GM23248 (cell line): ENCODE results near the gene SSU72. TPM values are rescaled to one million over a fixed set of nuclear protein-coding genes. Genes with fewer than 3 reads are reported as not detected.

ENCODE experiments used
- DNase-seq: peaks from one replicate; pipeline ENCODE4 v3.0.0-alpha.2; 2015
- H2AFZ ChIP-seq: fragments of 200-600 bp; sonication (generic); 2 replicates; pipeline ENCODE4 v1.6.1; 2016; ENCODE audit warnings: antibody characterized with exemption
- H3F3A ChIP-seq: fragments of 200-600 bp; sonication (generic); 2 replicates; pipeline ENCODE4 v1.6.1; 2016; ENCODE audit warnings: mild to moderate bottlenecking, antibody characterized with exemption, mixed run types; ENCODE audit not compliant: insufficient read depth
- H3K27ac ChIP-seq: fragments of 200-600 bp; sonication (generic); 2 replicates; pipeline ENCODE4 v1.5.1; 2016; ENCODE audit warnings: mild to moderate bottlenecking
- H3K27me3 ChIP-seq: fragments of 200-600 bp; sonication (generic); replicated peaks from 2 replicates; pipeline ENCODE4 v1.6.1; 2016; ENCODE audit warnings: mild to moderate bottlenecking; ENCODE audit not compliant: insufficient read depth
- H3K36me3 ChIP-seq: fragments of 200-600 bp; sonication (generic); 2 replicates; pipeline ENCODE4 v1.6.1; 2016; ENCODE audit warnings: low read depth, mild to moderate bottlenecking
- H3K4me1 ChIP-seq: fragments of 200-600 bp; sonication (generic); 2 replicates; pipeline ENCODE4 v1.6.1; 2016; ENCODE audit warnings: mild to moderate bottlenecking; ENCODE audit not compliant: insufficient read depth
- H3K4me2 ChIP-seq: fragments of 200-600 bp; sonication (generic); one replicate; pipeline ENCODE4 v1.6.1; 2016; ENCODE audit warnings: mild to moderate bottlenecking; ENCODE audit not compliant: unreplicated experiment
- H3K4me3 ChIP-seq: fragments of 200-600 bp; sonication (generic); 2 replicates; pipeline ENCODE4 v1.5.1; 2016; ENCODE audit warnings: mild to moderate bottlenecking
- H3K79me2 ChIP-seq: fragments of 200-600 bp; sonication (generic); 2 replicates; pipeline ENCODE4 v1.6.1; 2016; ENCODE audit warnings: mild to moderate bottlenecking; ENCODE audit not compliant: insufficient read depth
- H3K9ac ChIP-seq: fragments of 200-600 bp; sonication (generic); 2 replicates; pipeline ENCODE4 v1.6.1; 2016; ENCODE audit warnings: mild to moderate bottlenecking
- H3K9me2 ChIP-seq: fragments of 200-600 bp; sonication (generic); 2 replicates; pipeline ENCODE4 v1.6.1; 2016; ENCODE audit warnings: mixed run types, mild to moderate bottlenecking, moderate library complexity; ENCODE audit not compliant: insufficient read depth
- H3K9me3 ChIP-seq: fragments of 200-600 bp; sonication (generic); one replicate; pipeline ENCODE4 v1.6.1; 2017; ENCODE audit warnings: low read depth
- H4K20me1 ChIP-seq: fragments of 200-600 bp; sonication (generic); 2 replicates; pipeline ENCODE4 v1.6.0; 2016; ENCODE audit not compliant: insufficient read depth
- EZH2 ChIP-seq: fragments of 200-600 bp; sonication (generic); IDR thresholded peaks from 2 replicates; pipeline ENCODE4 v1.6.1; 2018; ENCODE audit warnings: antibody characterized with exemption, mild to moderate bottlenecking; ENCODE audit not compliant: insufficient read depth, poor library complexity, severe bottlenecking
- EZH2phosphoT487 ChIP-seq: fragments of 200-600 bp; sonication (generic); IDR thresholded peaks from 2 replicates; pipeline ENCODE4 v1.6.1; 2018; ENCODE audit warnings: antibody characterized with exemption, moderate library complexity, mild to moderate bottlenecking, low read depth; ENCODE audit not compliant: insufficient read depth
- WGBS, 2 experiments: methylation state at CpG; one replicate each; pipeline ENCODE4 v1.1.6; 2015 to 2017; ENCODE audit warnings: low lambda C conversion rate in 2 of 2, low coverage in 1 of 2; ENCODE audit errors: missing lambda C conversion rate in 2 of 2; 5-methylcytosine and 5-hydroxymethylcytosine counted together
- in situ Hi-C: fragments of 300-500 bp; cut with MboI; formaldehyde crosslinking; loops from 2 replicates; pipeline ENCODE4 v1.15.0; 2020
- polyA plus RNA-seq: library from polyadenylated mRNA; unstranded; fragments of >200 nt; fragmentation: Nextera tagmentation; extraction: Ambion mirVana; gene quantifications from 2 replicates; pipeline ENCODE4 v1.2.1, GENCODE V29; 2016
- total RNA-seq: library from RNA; depleted of rRNA; stranded (reverse); fragments of >200 nt; shearing (Covaris generic); gene quantifications from 2 replicates; pipeline ENCODE4 v1.2.3, GENCODE V29; 2014

Gene SSU72
- total and polyA plus RNA-seq, 2 experiments from 2014 or later, result 69.2 to 204 TPM

GRCh38 chr1:1606232-1606631 lies 31.6 kb upstream of the SSU72 start:
- in situ Hi-C loops, result no loop called here
- no peak for TF ChIP-seq EZH2phosphoT487
- no peak for TF ChIP-seq EZH2
- Histone ChIP-seq H3K27me3 (no peaks in the 10 kb centered on the region), H4K20me1 (no peaks in the 10 kb centered on the region), H3K9me3 (no peaks in the 10 kb centered on the region), H3K9me2 (no peaks in the 10 kb centered on the region), H2AFZ (no peak overlapping the region), H3K79me2 (no peaks in the 10 kb centered on the region), H3K9ac (no peak overlapping the region), H3K4me2 (no peak overlapping the region), H3F3A (0 out of 2 replicates have a peak, but pooled peaks cover 4% of the 10 kb centered on the region), H3K36me3 (no peaks in the 10 kb centered on the region), H3K4me1 (no peaks in the 10 kb centered on the region), H3K4me3 (no peak overlapping the region), H3K27ac (no peak overlapping the region)
- DNase-seq, result no peak
- 67 to 85% methylated on average over 3 to 12 of the region's 13 CpGs for WGBS, 2 experiments

GRCh38 chr1:1605724-1606123 lies 31.1 kb upstream of the SSU72 start:
- H3K27me3 ChIP-seq, result no peaks in the 10 kb centered on the region
- DNase-seq, result no peak
- H3K27ac ChIP-seq, result no peak overlapping the region
- no peaks in the 10 kb centered on the region for H3K9me2 ChIP-seq
- no peaks in the 10 kb centered on the region for H3K79me2 ChIP-seq
- H3K4me3 ChIP-seq, result no peak overlapping the region
- H3K4me2 ChIP-seq, result no peak overlapping the region
- H3K9me3 ChIP-seq, result no peaks in the 10 kb centered on the region
- WGBS, 2 experiments, result 91% methylated on average over 17 of the region's 17 CpGs; no CpG with 5 or more reads in 1 of the 2 experiments
- no peaks in the 10 kb centered on the region for H3K4me1 ChIP-seq
- H3K36me3 ChIP-seq, result no peaks in the 10 kb centered on the region
- H4K20me1 ChIP-seq, result no peaks in the 10 kb centered on the region
- in situ Hi-C loops, result no loop called here
- TF ChIP-seq EZH2, result no peak
- TF ChIP-seq EZH2phosphoT487, result no peak
- no peak overlapping the region for H3K9ac ChIP-seq
- H3F3A ChIP-seq, result 0 out of 2 replicates have a peak, but pooled peaks cover 4% of the 10 kb centered on the region
- H2AFZ ChIP-seq, result no peak overlapping the region

GRCh38 chr1:1605034-1605591 lies 30.4 kb upstream of the SSU72 start:
- H4K20me1 ChIP-seq, result no peaks in the 10 kb centered on the region
- in situ Hi-C loops, result no loop called here
- no peaks in the 10 kb centered on the region for H3K36me3 ChIP-seq
- no peak overlapping the region for H3K27ac ChIP-seq
- no peak overlapping the region for H3K4me3 ChIP-seq
- no peak for DNase-seq
- no peaks in the 10 kb centered on the region for H3K9me3 ChIP-seq
- no peaks in the 10 kb centered on the region for H3K27me3 ChIP-seq
- H3K4me1 ChIP-seq, result no peaks in the 10 kb centered on the region
- H3K9ac ChIP-seq, result no peak overlapping the region
- no peaks in the 10 kb centered on the region for H3K79me2 ChIP-seq
- H3F3A ChIP-seq, result 0 out of 2 replicates have a peak, but pooled peaks cover 4% of the 10 kb centered on the region
- WGBS, 2 experiments, result 37 to 57% methylated on average over 9 to 14 of the region's 14 CpGs
- no peak overlapping the region for H2AFZ ChIP-seq
- no peaks in the 10 kb centered on the region for H3K9me2 ChIP-seq
- no peak for TF ChIP-seq EZH2phosphoT487
- TF ChIP-seq EZH2, result no peak
- H3K4me2 ChIP-seq, result no peak overlapping the region

DNA sequence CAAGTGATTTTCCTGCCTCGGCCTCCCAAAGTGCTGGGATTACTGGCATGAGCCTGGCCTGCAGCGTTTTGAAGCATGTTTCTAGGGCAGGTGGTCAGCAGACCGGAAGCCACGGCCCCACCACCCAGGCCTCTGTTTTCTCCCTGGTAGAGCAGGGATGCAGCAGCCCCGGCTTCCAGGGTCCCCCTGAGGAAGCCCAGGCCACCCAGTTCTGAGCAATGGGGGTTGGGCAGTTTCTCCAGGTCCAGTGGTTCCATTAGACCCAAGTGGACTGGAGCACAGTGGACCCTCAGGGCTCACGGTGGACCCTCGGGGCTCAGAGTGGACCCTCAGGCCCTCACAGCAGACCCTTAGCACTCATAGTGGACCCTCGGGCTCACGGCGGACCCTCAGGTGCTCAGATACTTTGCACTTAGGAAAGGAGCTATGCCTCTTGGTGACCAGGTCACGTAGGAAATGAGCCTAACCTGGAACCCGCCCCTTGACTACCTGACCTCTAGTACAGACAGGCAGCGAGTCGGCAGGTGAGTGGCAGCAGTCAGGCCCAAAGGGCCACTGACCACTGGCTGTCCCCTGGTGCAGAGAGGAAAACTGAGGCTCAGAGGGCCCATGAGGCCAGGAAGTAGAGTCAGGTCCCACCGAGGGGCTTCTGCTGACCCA lies 29.8 kb upstream of the SSU72 start:
- H3K9me3 ChIP-seq, result no peaks in the 10 kb centered on the region
- no peaks in the 10 kb centered on the region for H3K4me1 ChIP-seq
- H3K36me3 ChIP-seq, result no peaks in the 10 kb centered on the region
- H3K27me3 ChIP-seq, result no peaks in the 10 kb centered on the region
- no peak overlapping the region for H2AFZ ChIP-seq
- no peaks in the 10 kb centered on the region for H4K20me1 ChIP-seq
- no peak overlapping the region for H3K4me2 ChIP-seq
- no peak overlapping the region for H3K27ac ChIP-seq
- in situ Hi-C loops, result no loop called here
- no peak for DNase-seq
- no peaks in the 10 kb centered on the region for H3K9me2 ChIP-seq
- H3K79me2 ChIP-seq, result no peaks in the 10 kb centered on the region
- H3K4me3 ChIP-seq, result no peak overlapping the region
- no peak overlapping the region for H3K9ac ChIP-seq
- WGBS, 2 experiments, result 64 to 66% methylated on average over 15 of the region's 15 CpGs
- H3F3A ChIP-seq, result 0 out of 2 replicates have a peak, but pooled peaks cover 4% of the 10 kb centered on the region
- TF ChIP-seq EZH2phosphoT487 (no peak), EZH2 (no peak)
